Fibroblast of mammary gland (primary cell): ENCODE results near the gene KRTAP19-6.
"Not testable (repeated sequence)": the region's sequence is repeated elsewhere in the genome, so short reads cannot be mapped to it uniquely, and the experiment has no call there.

ENCODE experiments used
- DNase-seq: peaks from one replicate; pipeline ENCODE4 v3.0.0-alpha.2; 2010; ENCODE audit warnings: low read depth
- H3K4me3 ChIP-seq: 2 replicates; pipeline ENCODE4 v1.5.1; 2011; ENCODE audit warnings: low read depth, mild to moderate bottlenecking, low read length, moderate library complexity; ENCODE audit not compliant: control insufficient read depth
- CTCF ChIP-seq: conservative IDR thresholded peaks from 2 replicates; pipeline ENCODE4 v1.5.1; 2011; ENCODE audit warnings: low read depth, low read length, inconsistent platforms; ENCODE audit not compliant: control insufficient read depth, insufficient read depth

Gene KRTAP19-6

GRCh38 chr21:30518876-30519275, 22.8 kb downstream of the KRTAP19-6 start:
- no peak overlapping the region for H3K4me3 ChIP-seq
- no peak for TF ChIP-seq CTCF
- no peak for DNase-seq

GRCh38 chr21:30515681-30516080, 26.0 kb downstream of the KRTAP19-6 start:
- TF ChIP-seq CTCF: no peak
- DNase-seq: no peak
- no peak overlapping the region for H3K4me3 ChIP-seq

GRCh38 chr21:30505621-30506205, 36.0 kb downstream of the KRTAP19-6 start:
- H3K4me3 ChIP-seq, DNase-seq: not testable (repeated sequence)

- no peak for DNase-seq
- no peak for TF ChIP-seq CTCF
- no peak within 1 kb of the TSS for H3K4me3 ChIP-seq
Observed at GRCh38 chr21:30502041-30502440, 39.6 kb downstream of the KRTAP19-6 start, which contains the start of gene KRTAP19-5. Gene KRTAP19-5, minus strand, starts transcription at chr21:30502141. Its CDS starts 51 bp downstream, at chr21:30502090.

- no peak within 1 kb of the TSS for H3K4me3 ChIP-seq
- DNase-seq: no peak
- no peak for TF ChIP-seq CTCF
Observed at GRCh38 chr21:30497065-30497464, 44.6 kb downstream of the KRTAP19-6 start, which contains the start of gene KRTAP19-4. Gene KRTAP19-4, minus strand, starts transcription at chr21:30497165. Its CDS starts 55 bp downstream, at chr21:30497110.

GRCh38 chr21:30491963-30492428, 49.7 kb downstream of the KRTAP19-6 start, which contains the start of gene KRTAP19-3:
Gene KRTAP19-3, minus strand, starts transcription at chr21:30492013. Its CDS starts 56 bp downstream, at chr21:30491957.
- no peak for TF ChIP-seq CTCF
- H3K4me3 ChIP-seq: no peak within 1 kb of the TSS

More at GRCh38 chr21:30491963-30492428, 49.7 kb downstream of the KRTAP19-6 start, which contains the start of gene KRTAP19-3:
- DNase-seq: no peak
